CD4-positive, alpha-beta memory T cell (primary cell): ENCODE measurements around the gene GCG. TPM values are rescaled to one million over a fixed set of nuclear protein-coding genes. Genes with fewer than 3 reads are reported as not detected.

Experiments
- CTCF ChIA-PET: fragments of 350-600 bp; sonication (Branson Sonifier 250); formaldehyde crosslinking; loops from one replicate; lab custom pipeline; 2021; ENCODE audit warnings: inconsistent platforms; ENCODE audit not compliant: partially characterized antibody; lab: Charles Lee
- POLR2A ChIA-PET: fragments of 350-600 bp; sonication (Branson Sonifier 250); formaldehyde crosslinking; loops from one replicate; lab custom pipeline; 2021; ENCODE audit not compliant: partially characterized antibody; lab: Charles Lee
- DNase-seq, 5 donors: peaks; one replicate each; pipeline versions ENCODE4 v3.0.0 to v3.0.0-alpha.2; 2020 to 2022; ENCODE audit warnings: mixed read lengths in 1 of 5
- H3K27ac ChIP-seq: one replicate; pipeline ENCODE4 v1.7.0; 2013; ENCODE audit warnings: low read depth, low read length
- H3K27me3 ChIP-seq: 2 replicates; pipeline ENCODE4 v1.7.0; 2013; ENCODE audit warnings: mild to moderate bottlenecking, low read length, moderate library complexity; ENCODE audit not compliant: insufficient read depth
- H3K36me3 ChIP-seq: 2 replicates; pipeline ENCODE4 v1.7.0; 2013; ENCODE audit warnings: mild to moderate bottlenecking, low read length, moderate library complexity; ENCODE audit not compliant: insufficient read depth
- H3K4me1 ChIP-seq: 2 replicates; pipeline ENCODE4 v1.7.0; 2013; ENCODE audit warnings: mild to moderate bottlenecking, low read length, moderate library complexity; ENCODE audit not compliant: insufficient read depth
- H3K4me3 ChIP-seq, 2 donors: one replicate each; pipeline ENCODE4 v1.7.0; 2013; ENCODE audit warnings: low read length in 2 of 2, mild to moderate bottlenecking in 1 of 2
- H3K9me3 ChIP-seq, 2 donors: one replicate each; pipeline ENCODE4 v1.7.0; 2013; ENCODE audit warnings: low read length in 2 of 2, control low read depth in 1 of 2; ENCODE audit not compliant: control insufficient read depth in 1 of 2
- H3K27ac Mint-ChIP-seq, 7 donors: one replicate each; pipeline ENCODE4 v1.8.0; 2020 to 2021; ENCODE audit warnings: mixed read lengths in 7 of 7, mild to moderate bottlenecking in 6 of 7, inconsistent platforms in 3 of 7, moderate library complexity in 3 of 7
- H3K27me3 Mint-ChIP-seq, 2 donors: one replicate each; pipeline ENCODE4 v1.8.0; 2020 to 2021; ENCODE audit warnings: mixed read lengths in 2 of 2
- H3K36me3 Mint-ChIP-seq, 2 donors: one replicate each; pipeline ENCODE4 v1.8.0; 2020 to 2021; ENCODE audit warnings: mixed read lengths in 2 of 2, inconsistent platforms in 1 of 2, mild to moderate bottlenecking in 1 of 2
- H3K4me1 Mint-ChIP-seq, 4 donors: one replicate each; pipeline ENCODE4 v1.8.0; 2020 to 2021; ENCODE audit warnings: mixed read lengths in 4 of 4, mild to moderate bottlenecking in 1 of 4
- H3K4me3 Mint-ChIP-seq, 8 donors: one replicate each; pipeline ENCODE4 v1.8.0; 2020 to 2021; ENCODE audit warnings: mixed read lengths in 8 of 8, mild to moderate bottlenecking in 7 of 8, moderate library complexity in 6 of 8, inconsistent platforms in 3 of 8
- H3K9me3 Mint-ChIP-seq, 8 donors: one replicate each; pipeline ENCODE4 v1.8.0; 2020 to 2021; ENCODE audit warnings: mixed read lengths in 8 of 8, mild to moderate bottlenecking in 5 of 8, inconsistent platforms in 3 of 8, moderate library complexity in 1 of 8
- intact Hi-C: fragments of 100-400 bp; cut with micrococcal nuclease; formaldehyde crosslinking; loops from one replicate; pipeline ENCODE4 v1.15.1; 2023
- polyA plus RNA-seq, 2 donors: library from polyadenylated mRNA; unstranded; fragments of 300-500 nt; fragmentation: Illumina TruSeq; gene quantifications; one replicate each; pipeline ENCODE4 v1.2.3, GENCODE V29; 2021
- total RNA-seq, 2 experiments: library from RNA; stranded (reverse); gene quantifications; one replicate each; pipeline ENCODE4 v1.2.3, GENCODE V29; 2021

GCG gene
- total and polyA plus RNA-seq, 4 experiments from 2014 or later, result not detected

- CTCF ChIA-PET, result interaction anchor here (2.3 to 2.4 kb wide), 2 partner anchors 14 to 20 kb away, joined by 7 to 15 read pairs; partner anchors contain the start of gene GCG
- H3K27me3 Mint-ChIP-seq, result peaks cover 11 to 12% of the 10 kb centered on the region in 2 donors
- intact Hi-C loops, result no loop called here
- H3K27ac ChIP-seq, result no peak overlapping the region
- H3K9me3 Mint-ChIP-seq, result no peaks in the 10 kb centered on the region
- no peaks in the 10 kb centered on the region for H3K36me3 ChIP-seq
- H3K27ac Mint-ChIP-seq, result no peak overlapping the region
- H3K4me1 ChIP-seq, result no peaks in the 10 kb centered on the region
- no peak overlapping the region for H3K4me3 Mint-ChIP-seq
- POLR2A ChIA-PET, result no interaction called here
- H3K4me1 Mint-ChIP-seq, result peaks cover 0 to 2% (median 0%) of the 10 kb centered on the region in 4 donors
- H3K4me3 ChIP-seq, result no peak overlapping the region
- no peaks in the 10 kb centered on the region for H3K27me3 ChIP-seq
- DNase-seq, result no peak
- no peaks in the 10 kb centered on the region for H3K36me3 Mint-ChIP-seq
- H3K9me3 ChIP-seq, result no peaks in the 10 kb centered on the region
Observed at GRCh38 chr2:162172802-162173370, 20.8 kb upstream of the GCG start.

- Mint-ChIP-seq H3K27ac (no peak overlapping the region), H3K36me3 (no peaks in the 10 kb centered on the region), H3K9me3 (no peaks in the 10 kb centered on the region), H3K4me3 (no peak overlapping the region), H3K4me1 (no peaks in the 10 kb centered on the region), H3K27me3 (peaks cover 7 to 16% of the 10 kb centered on the region in 2 donors)
- H3K4me1 ChIP-seq, result no peaks in the 10 kb centered on the region
- ChIA-PET POLR2A (no interaction called here), CTCF (interaction anchor here (1.3 kb wide), 1 partner anchor 13 kb away, joined by 4 read pairs; no protein-coding TSS in a partner anchor)
- H3K4me3 ChIP-seq, result no peak overlapping the region
- no peaks in the 10 kb centered on the region for H3K36me3 ChIP-seq
- intact Hi-C loops, result no loop called here
- H3K27me3 ChIP-seq, result no peaks in the 10 kb centered on the region
- H3K27ac ChIP-seq, result no peak overlapping the region
- no peak for DNase-seq
- H3K9me3 ChIP-seq, result no peaks in the 10 kb centered on the region
Observed at GRCh38 chr2:162166745-162167144, 14.7 kb upstream of the GCG start.

DNA sequence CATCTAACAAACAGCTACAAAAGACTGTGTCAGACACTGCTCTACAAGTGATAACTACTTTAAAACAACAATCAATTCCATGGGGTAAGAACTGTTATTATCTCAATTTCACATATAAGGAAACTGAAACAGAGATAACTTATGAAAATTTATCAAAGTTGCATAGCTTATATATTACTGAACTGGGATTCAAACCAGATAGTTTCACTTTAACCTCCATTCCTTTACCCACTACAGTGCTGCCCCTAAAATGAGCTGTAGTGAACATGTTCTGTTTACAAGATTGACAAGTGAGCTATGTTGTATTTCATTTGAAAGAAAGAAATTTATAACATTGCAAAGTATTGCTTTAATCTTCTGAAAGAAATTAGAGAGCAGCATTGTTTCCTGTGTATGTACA, 14.1 kb upstream of the GCG start:
- H3K9me3 Mint-ChIP-seq, result no peaks in the 10 kb centered on the region
- Histone ChIP-seq H3K9me3 (no peaks in the 10 kb centered on the region), H3K4me3 (no peak overlapping the region), H3K27ac (no peak overlapping the region), H3K36me3 (no peaks in the 10 kb centered on the region), H3K4me1 (no peaks in the 10 kb centered on the region), H3K27me3 (no peaks in the 10 kb centered on the region)
- intact Hi-C loops, result no loop called here
- no peaks in the 10 kb centered on the region for H3K36me3 Mint-ChIP-seq
- H3K4me3 Mint-ChIP-seq, result no peak overlapping the region
- ChIA-PET POLR2A (no interaction called here), CTCF (interaction anchor here (1.3 kb wide), 1 partner anchor 13 kb away, joined by 4 read pairs; no protein-coding TSS in a partner anchor)
- no peak overlapping the region for H3K27ac Mint-ChIP-seq
- no peaks in the 10 kb centered on the region for H3K4me1 Mint-ChIP-seq
- no peak for DNase-seq
- peaks cover 7 to 16% of the 10 kb centered on the region in 2 donors for H3K27me3 Mint-ChIP-seq

DNA sequence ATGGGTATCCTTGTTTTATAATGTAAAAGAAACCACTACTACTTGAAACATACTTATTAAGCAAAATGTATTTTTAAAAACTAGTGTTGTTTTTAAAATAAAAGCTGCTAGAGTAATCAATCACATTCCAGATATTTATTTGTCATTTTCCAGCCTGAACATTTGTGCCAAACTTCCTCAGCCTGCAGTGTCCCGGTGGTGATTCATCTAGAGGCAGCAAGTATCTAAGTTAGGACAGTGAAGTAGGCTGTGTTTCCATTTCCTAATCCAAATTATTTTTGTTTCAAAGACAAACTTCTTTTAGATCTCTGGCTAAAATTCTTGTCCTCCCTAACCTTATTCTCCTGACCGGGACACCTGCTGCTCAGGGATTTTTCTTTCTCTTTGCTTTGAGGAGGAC, 12.8 kb upstream of the GCG start:
- intact Hi-C loops, result no loop called here
- H3K27me3 ChIP-seq, result no peaks in the 10 kb centered on the region
- H3K27ac ChIP-seq, result no peak overlapping the region
- CTCF ChIA-PET, result no interaction called here
- POLR2A ChIA-PET, result no interaction called here
- H3K4me3 ChIP-seq, result no peak overlapping the region
- Mint-ChIP-seq H3K4me3 (no peak overlapping the region), H3K36me3 (no peaks in the 10 kb centered on the region), H3K4me1 (no peaks in the 10 kb centered on the region), H3K27me3 (peaks cover 9 to 18% of the 10 kb centered on the region in 2 donors), H3K27ac (no peak overlapping the region), H3K9me3 (no peaks in the 10 kb centered on the region)
- DNase-seq, result no peak
- no peaks in the 10 kb centered on the region for H3K9me3 ChIP-seq
- no peaks in the 10 kb centered on the region for H3K4me1 ChIP-seq
- no peaks in the 10 kb centered on the region for H3K36me3 ChIP-seq

DNA sequence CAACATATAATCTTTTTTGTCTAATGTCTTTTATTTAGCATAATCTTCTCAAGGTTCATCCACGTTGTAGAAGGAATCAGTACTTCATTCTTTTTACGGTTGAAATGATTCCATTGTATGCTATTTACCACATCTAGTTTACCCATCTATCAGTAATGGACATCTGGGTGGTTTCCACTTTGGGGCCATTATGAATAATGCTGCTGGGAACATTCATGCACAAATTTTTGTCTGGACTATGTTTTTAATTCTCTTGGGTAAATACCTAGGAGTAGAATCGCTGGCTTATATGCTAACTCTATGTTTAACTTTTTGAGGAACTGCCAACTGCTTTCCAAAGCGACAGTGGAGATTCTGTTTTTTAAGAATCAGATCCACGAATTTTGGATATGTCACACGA, 7.4 kb upstream of the GCG start:
- H3K27me3 Mint-ChIP-seq, result peaks cover 11 to 28% of the 10 kb centered on the region in 2 donors
- no peak overlapping the region for H3K27ac Mint-ChIP-seq
- POLR2A ChIA-PET, result no interaction called here

GRCh38 chr2:162156149-162156548, 4.1 kb upstream of the GCG start:
- Mint-ChIP-seq H3K4me1 (peaks cover 0 to 5% (median 3%) of the 10 kb centered on the region in 4 donors), H3K4me3 (no peak overlapping the region), H3K36me3 (no peaks in the 10 kb centered on the region), H3K9me3 (no peaks in the 10 kb centered on the region), H3K27me3 (peaks cover 17 to 19% of the 10 kb centered on the region in 2 donors), H3K27ac (no peak overlapping the region)
- ChIA-PET CTCF (interaction anchor here (1.0 to 2.9 kb wide), 7 partner anchors 23 to 178 kb away, joined by 3 to 9 read pairs (median 4); no protein-coding TSS in a partner anchor), POLR2A (no interaction called here)
- no peaks in the 10 kb centered on the region for H3K27me3 ChIP-seq
- DNase-seq, result no peak
- H3K4me1 ChIP-seq, result peaks cover 6% of the 10 kb centered on the region
- no peak overlapping the region for H3K27ac ChIP-seq
- no peaks in the 10 kb centered on the region for H3K9me3 ChIP-seq
- no peak overlapping the region for H3K4me3 ChIP-seq
- intact Hi-C loops, result no loop called here
- H3K36me3 ChIP-seq, result no peaks in the 10 kb centered on the region

More for the DNA sequence above, 7.4 kb upstream of the GCG start:
- no peak overlapping the region for H3K4me3 ChIP-seq
- CTCF ChIA-PET, result no interaction called here
- H3K36me3 ChIP-seq, result no peaks in the 10 kb centered on the region
- no peaks in the 10 kb centered on the region for H3K4me1 ChIP-seq
- Mint-ChIP-seq H3K9me3 (no peaks in the 10 kb centered on the region), H3K36me3 (no peaks in the 10 kb centered on the region), H3K4me1 (no peaks in the 10 kb centered on the region), H3K4me3 (no peak overlapping the region)
- no peak for DNase-seq
- no peak overlapping the region for H3K27ac ChIP-seq
- intact Hi-C loops, result no loop called here
- H3K9me3 ChIP-seq, result no peaks in the 10 kb centered on the region
- H3K27me3 ChIP-seq, result no peaks in the 10 kb centered on the region

- H3K27me3 Mint-ChIP-seq, result peaks cover 18 to 20% of the 10 kb centered on the region in 2 donors
- H3K4me1 Mint-ChIP-seq, result peaks cover 0 to 5% (median 3%) of the 10 kb centered on the region in 4 donors
- ChIA-PET CTCF (interaction anchor here (1.2 to 3.9 kb wide), 7 partner anchors 30 to 568 kb away, joined by 3 to 32 read pairs (median 5); no protein-coding TSS in a partner anchor), POLR2A (interaction anchor here (0.7 kb wide), 1 partner anchor 30 kb away, joined by 3 read pairs; no protein-coding TSS in a partner anchor)
- no peak overlapping the region for H3K27ac ChIP-seq
- no peaks in the 10 kb centered on the region for H3K9me3 Mint-ChIP-seq
- H3K9me3 ChIP-seq, result no peaks in the 10 kb centered on the region
- no peaks in the 10 kb centered on the region for H3K36me3 Mint-ChIP-seq
- DNase-seq, result no peak
- peak overlapping the region in 1 of 8 donors; percentile 36 for H3K4me3 Mint-ChIP-seq
- peaks cover 6% of the 10 kb centered on the region for H3K4me1 ChIP-seq
- no peaks in the 10 kb centered on the region for H3K36me3 ChIP-seq
- H3K27ac Mint-ChIP-seq, result no peak overlapping the region
- intact Hi-C loops, result no loop called here
- H3K27me3 ChIP-seq, result no peaks in the 10 kb centered on the region
- H3K4me3 ChIP-seq, result no peak overlapping the region
Observed at GRCh38 chr2:162155093-162155492, 3.0 kb upstream of the GCG start.
